Heart right ventricle (tissue), 16 donors: ENCODE results near the gene SLC12A2. TPM values are rescaled to one million over a fixed set of nuclear protein-coding genes. Genes with fewer than 3 reads are reported as not detected.

ENCODE experiments used
- ATAC-seq, 8 donors: fragments of 200-7000 bp; cut with Tn5 transposase; one replicate each; pipeline ENCODE4 v1.9.1; 2020; ENCODE audit warnings: mild to moderate bottlenecking in 8 of 8, moderate library complexity in 8 of 8, moderate number of reproducible peaks in 1 of 8
- DNase-seq, 2 donors: peaks; one replicate each; pipeline ENCODE4 v3.0.0-alpha.2; 2020
- H3K27ac ChIP-seq, 10 donors: fragments of 200-600 bp; sonication (generic) in 2 of 10; one replicate each; pipeline versions ENCODE4 v1.5.0 to v1.8.0; 2020 to 2022; ENCODE audit warnings: mild to moderate bottlenecking in 3 of 10
- H3K27me3 ChIP-seq, 7 donors: fragments of 200-600 bp; one replicate each; pipeline ENCODE4 v1.8.0; 2021 to 2022; ENCODE audit warnings: mild to moderate bottlenecking in 2 of 7
- H3K36me3 ChIP-seq, 9 donors: fragments of 200-600 bp; sonication (generic) in 1 of 9; one replicate each; pipeline versions ENCODE4 v1.5.0 to v1.8.0; 2020 to 2022; ENCODE audit warnings: mild to moderate bottlenecking in 2 of 9
- H3K4me1 ChIP-seq, 9 donors: fragments of 200-600 bp; sonication (generic) in 1 of 9; one replicate each; pipeline versions ENCODE4 v1.5.0 to v1.8.0; 2020 to 2022; ENCODE audit warnings: mild to moderate bottlenecking in 4 of 9
- H3K4me3 ChIP-seq, 10 donors: fragments of 200-600 bp; sonication (generic) in 2 of 10; one replicate each; pipeline versions ENCODE4 v1.5.0 to v1.8.0; 2020 to 2022; ENCODE audit warnings: mild to moderate bottlenecking in 7 of 10, moderate library complexity in 2 of 10
- H3K9me3 ChIP-seq, 11 donors: fragments of 200-600 bp in 10 of 11; sonication (generic) in 2 of 11; one replicate each; pipeline versions ENCODE4 v1.5.0 to v1.8.0; 2013 to 2022; ENCODE audit warnings: mild to moderate bottlenecking in 2 of 11, control low read depth in 1 of 11, moderate library complexity in 1 of 11
- CTCF ChIP-seq, 9 donors: fragments of 200-600 bp; sonication (generic) in 2 of 9; IDR thresholded peaks; one replicate each; pipeline versions ENCODE4 v1.5.0 to v1.8.0; 2021 to 2022; ENCODE audit warnings: antibody characterized with exemption in 9 of 9, mild to moderate bottlenecking in 5 of 9, moderate library complexity in 1 of 9
- WGBS, 2 donors: extraction: QIAGEN DNeasy Blood & Tissue Kit; methylation state at CpG; one replicate each; pipeline ENCODE4 v1.1.7; 2013; ENCODE audit warnings: inconsistent platforms in 1 of 2; 5-methylcytosine and 5-hydroxymethylcytosine counted together
- intact Hi-C, 10 donors: fragments of 100-400 bp; cut with DNase I; formaldehyde crosslinking; loops; one replicate each; pipeline versions ENCODE4 v1.11.1 to v1.14.2; 2022
- polyA plus RNA-seq, 2 donors: library from polyadenylated mRNA; stranded (reverse); fragments of 200-250 nt; gene quantifications; one replicate each; pipeline ENCODE4 v1.2.3, GENCODE V29; 2013
- total RNA-seq, 10 donors: library from RNA; stranded (reverse); fragmentation: NEBNext Ultra II Directional in 3 of 10; extraction: Animal tissue kit (Norgen Biotek cat#: 25700) in 3 of 10; gene quantifications; one replicate each; pipeline versions ENCODE4 v1.2.1 to v1.2.4, GENCODE V29; 2021 to 2023
- donor health status: Arrhythmogenic right ventricular cardiomyopathy.
- donor health status: ischemic (EF 13 %, LVEDD 7.1; RV severe dilation, severe dysfunction).
- donor health status: healthy with polysubstance abuse.
- donor health status: DM: no; HTN: yes; CAD: no.
- donor health status: DM: no; HTN: no; CAD: no.
- donor health status: ischemic (EF 25% LVEDD 6.9; RV normal size, moderate dysfunction).
- donor health status: ischemic (EF 25% LVEDD 5.7; RV mildly dilated, moderate dysfunction).
- donor health status: healthy.
- donor health status: DM: yes; HTN: yes; CAD: no.
- donor health status: Ischemic cardiomyopathy.
- donor health status: ischemic (EF 35%, LVEDD 5.7; RV mildly dilated, moderate dysfunction).
- donor health status: nonischemic (EF 11% LVEDD 7.7; RV severe dilation, severe dysfunction).
- donor health status: DM: yes; HTN: yes; CAD: no.
- donor health status: PGD.
- donor health status: ischemic (EF 29% LVEDD 5.4; RV normal size, mild dysfunction).
- donor health status: nonischemic (EF 23%, LVEDD 6.1; RV moderate dilation, normal function).

The SLC12A2 gene
- total and polyA plus RNA-seq, 12 donors: 2.5 to 23.0 (median 15.4) TPM

GRCh38 chr5:128213340-128213739, 129.8 kb downstream of the SLC12A2 start:
- WGBS, 2 donors: 8 to 9% methylated on average over 4 of the region's 4 CpGs
- no peak for ATAC-seq

DNA sequence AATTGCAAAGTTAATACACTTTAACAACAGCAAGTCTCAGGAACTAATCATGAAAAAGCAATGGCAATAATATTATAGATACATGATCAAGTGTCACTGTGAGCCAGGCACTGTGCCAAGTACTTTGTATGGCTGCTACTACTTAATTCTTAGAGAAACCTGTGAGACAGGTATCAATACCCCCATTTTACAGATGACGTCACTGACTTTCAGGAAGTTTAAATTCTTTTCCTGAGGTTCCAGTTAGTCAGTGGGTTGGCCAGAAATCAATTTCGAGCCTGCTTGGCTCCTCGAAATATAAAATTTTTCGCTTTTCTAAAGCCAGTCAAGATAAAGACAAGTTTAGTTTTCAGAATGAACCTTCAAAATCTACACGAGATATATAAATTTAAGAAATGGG, 130.3 kb downstream of the SLC12A2 start:
- no peak for ATAC-seq
- no peak for TF ChIP-seq CTCF (IDR thresholded peaks at IDR 0.05)
- intact Hi-C loops: loop anchor here (1.0 to 10.0 kb wide), 18 partner anchors 283 to 1553 kb away; no protein-coding TSS in a partner anchor

More at GRCh38 chr5:128213340-128213739, 129.8 kb downstream of the SLC12A2 start:
- peak; percentile 49 to 91 (median 76) for TF ChIP-seq CTCF (IDR thresholded peaks at IDR 0.05)
- Histone ChIP-seq H3K36me3 (no peaks in the 10 kb centered on the region), H3K27ac (no peak overlapping the region), H3K9me3 (no peaks in the 10 kb centered on the region), H3K4me1 (peaks cover 0 to 13% (median 6%) of the 10 kb centered on the region in 9 donors), H3K4me3 (no peak overlapping the region), H3K27me3 (no peaks in the 10 kb centered on the region)
- intact Hi-C loops: loop anchor here (1.0 to 10.0 kb wide), 17 partner anchors 284 to 1554 kb away; no protein-coding TSS in a partner anchor
- peak in 1 of 2 donors; percentile 59 for DNase-seq

GRCh38 chr5:128216285-128216684, 132.7 kb downstream of the SLC12A2 start:
- Histone ChIP-seq H3K36me3 (no peaks in the 10 kb centered on the region), H3K27me3 (no peaks in the 10 kb centered on the region), H3K9me3 (no peaks in the 10 kb centered on the region), H3K4me1 (peaks cover 0 to 13% (median 6%) of the 10 kb centered on the region in 9 donors), H3K27ac (peak overlapping the region in 3 of 10 donors; percentile 58 to 73 (median 59)), H3K4me3 (no peak overlapping the region)
- TF ChIP-seq CTCF (IDR thresholded peaks at IDR 0.05): no peak
- DNase-seq (no peak), ATAC-seq (peak in 1 of 8 donors; percentile 39)
- intact Hi-C loops: loop anchor here in 5 of 10 donors (5.0 to 10.0 kb wide), 8 partner anchors 281 to 1549 kb away; no protein-coding TSS in a partner anchor
- WGBS, 2 donors: 91 to 93% methylated on average over 7 of the region's 7 CpGs

More for the DNA sequence above, 130.3 kb downstream of the SLC12A2 start:
- no peak overlapping the region for H3K4me3 ChIP-seq
- no peak for DNase-seq
- no peaks in the 10 kb centered on the region for H3K9me3 ChIP-seq
- 77 to 86% methylated on average over 5 of the region's 5 CpGs for WGBS, 2 donors
- H3K27ac ChIP-seq: no peak overlapping the region
- H3K36me3 ChIP-seq: no peaks in the 10 kb centered on the region
- no peaks in the 10 kb centered on the region for H3K27me3 ChIP-seq
- H3K4me1 ChIP-seq: peaks cover 0 to 13% (median 6%) of the 10 kb centered on the region in 9 donors

- ATAC-seq: peak; percentile 66 to 94 (median 85)
- WGBS, 2 donors: 42 to 51% methylated on average over 15 of the region's 15 CpGs
- no peaks in the 10 kb centered on the region for H3K9me3 ChIP-seq
- peaks cover 0 to 13% (median 6%) of the 10 kb centered on the region in 9 donors for H3K4me1 ChIP-seq
- no peak for TF ChIP-seq CTCF (IDR thresholded peaks at IDR 0.05)
- DNase-seq: peak; percentile 24 to 37
- H3K27me3 ChIP-seq: no peaks in the 10 kb centered on the region
- H3K27ac ChIP-seq: peak overlapping the region in 8 of 10 donors; percentile 28 to 73 (median 52)
- intact Hi-C loops: loop anchor here in 5 of 10 donors (5.0 to 10.0 kb wide), 8 partner anchors 280 to 1548 kb away; no protein-coding TSS in a partner anchor
- H3K36me3 ChIP-seq: no peaks in the 10 kb centered on the region
- H3K4me3 ChIP-seq: no peak overlapping the region
Measured at GRCh38 chr5:128216860-128217531, 133.4 kb downstream of the SLC12A2 start.
